H1 (cell line): ENCODE results near the gene COL5A3. TPM values are rescaled to one million over a fixed set of nuclear protein-coding genes. Genes with fewer than 3 reads are reported as not detected.

Source experiments
- CTCF ChIA-PET: fragments of 300-600 bp; sonication (Branson Sonifier 250); formaldehyde crosslinking; loops from one replicate; lab custom pipeline; 2021; ENCODE audit not compliant: partially characterized antibody; lab: Charles Lee
- POLR2A ChIA-PET: fragments of 300-600 bp; sonication (Branson Sonifier 250); formaldehyde crosslinking; loops from one replicate; lab custom pipeline; 2021; ENCODE audit warnings: inconsistent platforms; ENCODE audit not compliant: partially characterized antibody; lab: Charles Lee
- DNase-seq, 2 experiments: peaks; one replicate each; pipeline versions ENCODE4 v3.0.0 to v3.0.0-alpha.2; 2010 to 2022; ENCODE audit warnings: low spot score in 2 of 2, low read depth in 1 of 2, mixed read lengths in 1 of 2
- FAIRE-seq: peaks from 2 replicates; lab custom pipeline; 2011; peaks lifted over from hg19 to GRCh38; lab: Jason Lieb, UNC
- H2AFZ ChIP-seq: 2 replicates; pipeline ENCODE4 v1.8.1; 2012; ENCODE audit warnings: low read length, inconsistent platforms
- H2AK5ac ChIP-seq: 2 replicates; pipeline ENCODE4 v1.6.1; 2013; ENCODE audit warnings: low read depth, low read length
- H2BK120ac ChIP-seq: replicated peaks from 2 replicates; pipeline ENCODE3; 2013; ENCODE audit warnings: low read depth, low read length, inconsistent platforms
- H2BK12ac ChIP-seq: 2 replicates; pipeline ENCODE4 v1.6.1; 2013; ENCODE audit warnings: low read depth, low read length
- H2BK15ac ChIP-seq: 2 replicates; pipeline ENCODE4 v1.6.1; 2013; ENCODE audit warnings: low read length
- H2BK20ac ChIP-seq: 2 replicates; pipeline ENCODE4 v1.6.1; 2013; ENCODE audit warnings: low read length
- H2BK5ac ChIP-seq: 2 replicates; pipeline ENCODE4 v1.6.1; 2013; ENCODE audit warnings: low read depth, low read length
- H3K14ac ChIP-seq: 2 replicates; pipeline ENCODE4 v1.6.1; 2013; ENCODE audit warnings: inconsistent platforms; ENCODE audit not compliant: insufficient read length
- H3K18ac ChIP-seq: 2 replicates; pipeline ENCODE4 v1.6.1; 2013; ENCODE audit warnings: low read length; ENCODE audit errors: extremely low read depth
- H3K23ac ChIP-seq: 2 replicates; pipeline ENCODE4 v1.6.1; 2013; ENCODE audit warnings: inconsistent platforms; ENCODE audit not compliant: insufficient read length
- H3K23me2 ChIP-seq: 2 replicates; pipeline ENCODE4 v1.6.1; 2013; ENCODE audit warnings: low read depth, low read length
- H3K27ac ChIP-seq: 2 replicates; pipeline ENCODE4 v1.6.1; 2011; ENCODE audit warnings: low read depth, low read length, inconsistent platforms
- H3K27me3 ChIP-seq, 4 experiments: replicated peaks in 1 of 4; 1 replicate in 1 of 4; 2 replicates in 3 of 4; pipeline versions ENCODE4 v1.6.1 to v1.8.1; 2011 to 2013; ENCODE audit warnings: low read length in 3 of 4, mild to moderate bottlenecking in 3 of 4, inconsistent platforms in 2 of 4, mixed read lengths in 2 of 4, moderate library complexity in 1 of 4; ENCODE audit not compliant: control insufficient read depth in 3 of 4, insufficient read depth in 3 of 4; ENCODE audit errors: extremely low read depth in 1 of 4
- H3K36me3 ChIP-seq, 4 experiments: 2 replicates each; pipeline versions ENCODE4 v1.6.1 to v1.8.1; 2011 to 2013; ENCODE audit warnings: mild to moderate bottlenecking in 4 of 4, low read length in 3 of 4, moderate library complexity in 2 of 4, control low read depth in 1 of 4, inconsistent platforms in 1 of 4; ENCODE audit not compliant: insufficient read depth in 4 of 4, control insufficient read depth in 2 of 4
- H3K4ac ChIP-seq: replicated peaks from 2 replicates; pipeline ENCODE3; 2013; ENCODE audit warnings: low read length, low read depth, mixed read lengths, inconsistent platforms; ENCODE audit not compliant: insufficient read length
- H3K4me1 ChIP-seq, 4 experiments: replicated peaks in 1 of 4; 1 replicate in 1 of 4; 2 replicates in 3 of 4; pipeline versions ENCODE4 v1.6.1 to v1.8.1; 2011 to 2013; ENCODE audit warnings: low read length in 3 of 4, inconsistent platforms in 2 of 4, mixed read lengths in 1 of 4; ENCODE audit not compliant: insufficient read depth in 4 of 4, control insufficient read depth in 3 of 4
- H3K4me2 ChIP-seq, 2 experiments: 2 replicates each; pipeline versions ENCODE4 v1.6.1 to v1.8.1; 2011 to 2013; ENCODE audit warnings: low read depth in 2 of 2, low read length in 2 of 2, control low read depth in 1 of 2, inconsistent platforms in 1 of 2, mild to moderate bottlenecking in 1 of 2; ENCODE audit not compliant: insufficient read depth in 1 of 2
- H3K4me3 ChIP-seq, 4 experiments: fragments of 200-600, 300-600 bp in 1 of 4; sonication (generic), shearing (Covaris generic), sonication (Bioruptor Twin) in 1 of 4; 2 replicates each; pipeline versions ENCODE4 v1.5.1 to v1.8.1; 2011 to 2016; ENCODE audit warnings: low read length in 4 of 4, low read depth in 3 of 4, control low read depth in 2 of 4, inconsistent platforms in 2 of 4, mild to moderate bottlenecking in 2 of 4, mixed read lengths in 1 of 4, moderate library complexity in 1 of 4; ENCODE audit not compliant: insufficient read depth in 2 of 4; ENCODE audit errors: extremely low read depth in 1 of 4
- H3K56ac ChIP-seq: replicated peaks from 2 replicates; pipeline ENCODE3; 2013; ENCODE audit warnings: low read depth, mild to moderate bottlenecking, mixed read lengths, low read length, inconsistent platforms; ENCODE audit not compliant: insufficient read length
- H3K79me1 ChIP-seq: 2 replicates; pipeline ENCODE4 v1.6.1; 2013; ENCODE audit warnings: low read depth, low read length, control low read depth
- H3K79me2 ChIP-seq, 2 experiments: 2 replicates each; pipeline versions ENCODE4 v1.6.1 to v1.8.1; 2012 to 2013; ENCODE audit warnings: low read length in 2 of 2, mild to moderate bottlenecking in 2 of 2, inconsistent platforms in 1 of 2; ENCODE audit not compliant: insufficient read depth in 2 of 2, control insufficient read depth in 1 of 2
- H3K9ac ChIP-seq, 4 experiments: replicated peaks in 1 of 4; 1 replicate in 1 of 4; 2 replicates in 3 of 4; pipeline versions ENCODE4 v1.6.1 to v1.8.1; 2011 to 2013; ENCODE audit warnings: low read depth in 3 of 4, low read length in 3 of 4, control low read depth in 2 of 4, mild to moderate bottlenecking in 2 of 4, moderate library complexity in 2 of 4, inconsistent platforms in 1 of 4; ENCODE audit errors: extremely low read depth in 1 of 4
- H3K9me3 ChIP-seq, 2 experiments: 2 replicates each; pipeline versions ENCODE4 v1.6.1 to v1.8.1; 2012 to 2013; ENCODE audit warnings: mild to moderate bottlenecking in 2 of 2, moderate library complexity in 2 of 2, control low read depth in 1 of 2, inconsistent platforms in 1 of 2, low read depth in 1 of 2, low read length in 1 of 2, mixed read lengths in 1 of 2; ENCODE audit not compliant: insufficient read depth in 2 of 2
- H4K20me1 ChIP-seq, 2 experiments: replicated peaks in 1 of 2; 2 replicates each; pipeline versions ENCODE3 to v1.8.1; 2011 to 2013; ENCODE audit warnings: inconsistent platforms in 2 of 2, low read length in 2 of 2, mild to moderate bottlenecking in 1 of 2; ENCODE audit not compliant: insufficient read depth in 2 of 2, control insufficient read depth in 1 of 2
- H4K5ac ChIP-seq: 2 replicates; pipeline ENCODE4 v1.6.1; 2013; ENCODE audit warnings: low read length, low read depth, mixed read lengths, inconsistent platforms; ENCODE audit not compliant: insufficient read length
- H4K8ac ChIP-seq: 2 replicates; pipeline ENCODE4 v1.8.0; 2013; ENCODE audit warnings: mild to moderate bottlenecking, moderate library complexity, low read length, inconsistent platforms; ENCODE audit not compliant: insufficient read depth; ENCODE audit errors: extremely low read depth
- H4K91ac ChIP-seq: replicated peaks from 2 replicates; pipeline ENCODE3; 2013; ENCODE audit warnings: low read length, mixed read lengths, inconsistent platforms; ENCODE audit not compliant: insufficient read length
- WGBS, 2 experiments: shearing (Covaris generic) in 1 of 2; methylation state at CpG; one replicate each; pipeline versions ENCODE4 v1.1.6 to v1.1.7; 2013 to 2015; ENCODE audit warnings: low lambda C conversion rate in 2 of 2, mixed read lengths in 2 of 2, inconsistent platforms in 1 of 2, low coverage in 1 of 2, missing lambda C conversion rate in 1 of 2; ENCODE audit not compliant: insufficient replicate concordance in 2 of 2, insufficient coverage in 1 of 2, insufficient read length in 1 of 2; ENCODE audit errors: extremely low coverage in 1 of 2, missing lambda C conversion rate in 1 of 2; 5-methylcytosine and 5-hydroxymethylcytosine counted together
- polyA plus RNA-seq, 7 experiments: library from polyadenylated mRNA; depleted of rRNA in 3 of 7; stranded (reverse) in 5 of 7; unstranded in 2 of 7; fragments of >200 nt in 5 of 7; fragments of 200-250 nt in 2 of 7; gene quantifications; 1 replicate in 5 of 7; 2 replicates in 1 of 7; 4 replicates in 1 of 7; pipeline versions ENCODE4 v1.2.1 to v1.2.3, GENCODE V29; 2011 to 2013; ENCODE audit warnings: missing spikeins in 2 of 7, mixed read lengths in 2 of 7
- total RNA-seq: library from RNA; stranded (reverse); fragmentation: NEBNext Ultra II Directional; extraction: Animal tissue kit (Norgen Biotek cat#: 25700); gene quantifications from 2 replicates; pipeline ENCODE4 v1.2.1, GENCODE V29; 2021

The COL5A3 gene
- total and polyA plus RNA-seq, 2 of the 8 experiments (the other 6 are each of a cell fraction or from before 2014, with no cell fraction given) = 0.67 to 0.74 TPM

DNA sequence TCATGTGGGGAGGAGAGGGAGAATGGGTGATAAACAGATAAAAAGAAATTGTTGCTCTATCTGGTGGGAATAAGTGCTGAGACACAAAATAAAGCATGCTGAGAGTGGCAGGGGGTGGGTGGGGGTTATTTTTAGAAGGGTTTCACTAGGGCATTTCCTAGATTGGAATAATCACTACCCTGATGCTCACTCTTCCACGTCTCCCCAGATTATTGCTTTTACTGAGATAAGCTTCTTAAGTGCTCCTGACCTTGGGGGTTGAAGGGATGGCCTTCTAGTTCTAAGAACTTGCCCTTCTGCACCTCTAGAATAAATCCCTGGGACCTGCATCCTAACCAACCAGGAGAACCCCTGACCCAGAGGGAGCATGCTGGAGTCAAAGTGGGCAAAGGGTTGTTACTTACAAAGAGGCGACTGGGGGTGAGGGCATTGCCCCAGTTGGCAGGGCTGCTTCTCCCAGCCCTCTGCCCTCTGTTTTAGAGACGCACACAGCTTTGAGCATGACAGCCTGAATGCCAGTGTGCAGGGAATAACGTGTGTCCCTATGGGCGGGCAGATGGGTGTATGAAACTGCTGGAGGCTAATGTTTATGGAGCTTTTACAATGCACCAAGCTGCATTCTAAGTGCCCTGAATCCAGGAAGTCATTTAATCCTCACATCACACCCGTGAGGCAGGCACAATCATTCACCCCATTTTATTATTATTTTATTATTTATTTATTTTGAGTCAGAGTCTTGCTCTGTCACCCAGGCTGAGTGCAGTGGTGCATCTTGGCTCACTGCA lies 3.7 kb upstream of the COL5A3 start:
- FAIRE-seq = no peak

More for the DNA sequence above, 3.7 kb upstream of the COL5A3 start:
- 78% methylated on average over 6 of the region's 6 CpGs; no CpG with 5 or more reads in 1 of the 2 experiments for WGBS, 2 experiments
- Histone ChIP-seq H3K4ac (no peak overlapping the region), H4K20me1 (peaks cover 5% of the 10 kb centered on the region in 2 experiments), H4K91ac (no peak overlapping the region), H4K5ac (no peak overlapping the region), H3K27me3 (peaks cover 1 to 25% (median 19%) of the 10 kb centered on the region in 4 experiments), H3K27ac (no peak overlapping the region), H3K56ac (no peak overlapping the region), H3K9ac (no peak overlapping the region; a peak in 1 of 7 replicates), H3K36me3 (no peaks in the 10 kb centered on the region), H3K23ac (no peak overlapping the region), H2BK15ac (no peak overlapping the region), H3K23me2 (peaks cover 9% of the 10 kb centered on the region; the same call in 1 of the 2 replicates), H3K18ac (no peak overlapping the region), H2BK120ac (no peak overlapping the region), H2BK12ac (no peak overlapping the region), H2AK5ac (no peak overlapping the region), H3K9me3 (no peaks in the 10 kb centered on the region), H3K79me1 (no peaks in the 10 kb centered on the region), H2BK20ac (no peak overlapping the region), H3K4me2 (no peak overlapping the region), H3K79me2 (no peaks in the 10 kb centered on the region), H4K8ac (no peak overlapping the region), H3K4me1 (peaks cover 4 to 6% (median 6%) of the 10 kb centered on the region in 4 experiments; a peak in 6 of 7 replicates), H3K14ac (no peak overlapping the region), H3K4me3 (no peak overlapping the region), H2BK5ac (no peak overlapping the region), H2AFZ (no peak overlapping the region)
- DNase-seq = no peak
- ChIA-PET CTCF (interaction anchor here (1.1 to 2.7 kb wide), 3 partner anchors 10 to 83 kb away, joined by 3 to 12 read pairs (median 3); no protein-coding TSS in a partner anchor), POLR2A (no interaction called here)
